HG02642 (cell line): ENCODE measurements around the gene BLTP1.

Experiments
- ATAC-seq: cut with Tn5 transposase; IDR thresholded peaks from one replicate; pipeline ENCODE4 v1.9.1; 2021; ENCODE audit warnings: mild to moderate bottlenecking; ENCODE audit not compliant: unreplicated experiment, poor library complexity

The BLTP1 gene

GRCh38 chr4:122163767-122164166, 11.6 kb downstream of the BLTP1 start:
- ATAC-seq: no peak

GRCh38 chr4:122167369-122167768, 15.2 kb downstream of the BLTP1 start:
- no peak for ATAC-seq

GRCh38 chr4:122170775-122171174, 18.6 kb downstream of the BLTP1 start:
- no peak for ATAC-seq

GRCh38 chr4:122171323-122171722, 19.2 kb downstream of the BLTP1 start:
- ATAC-seq: no peak

- no peak for ATAC-seq
These were observed 20.1 kb downstream of the BLTP1 start for GRCh38 chr4:122172266-122172665.

- no peak for ATAC-seq
These were observed 26.8 kb downstream of the BLTP1 start for GRCh38 chr4:122178961-122179360.

- no peak for ATAC-seq
These were observed 43.6 kb downstream of the BLTP1 start for GRCh38 chr4:122195718-122196117.
